Chondrocyte (in vitro differentiated cells): ENCODE data around the gene C2CD3. TPM values are rescaled to one million over a fixed set of nuclear protein-coding genes. Genes with fewer than 3 reads are reported as not detected.
"Not testable (repeated sequence)": the region's sequence is repeated elsewhere in the genome, so short reads cannot be mapped to it uniquely, and the experiment has no call there.

Experiments used
- DNase-seq: peaks from one replicate; pipeline ENCODE4 v3.0.0; 2021; ENCODE audit warnings: mixed read lengths, low spot score
- H3K27ac Mint-ChIP-seq: one replicate; pipeline ENCODE4 v1.8.0; 2021; ENCODE audit warnings: mild to moderate bottlenecking, moderate library complexity, mixed read lengths; ENCODE audit not compliant: unreplicated experiment
- H3K27me3 Mint-ChIP-seq: 2 replicates; pipeline ENCODE4 v1.8.0; 2021; ENCODE audit warnings: low read depth, mixed read lengths
- H3K36me3 Mint-ChIP-seq: 2 replicates; pipeline ENCODE4 v1.8.0; 2021; ENCODE audit warnings: low read depth, mixed read lengths
- H3K4me1 Mint-ChIP-seq: 2 replicates; pipeline ENCODE4 v1.8.0; 2021; ENCODE audit warnings: low read depth, mild to moderate bottlenecking, mixed read lengths
- H3K4me3 Mint-ChIP-seq: one replicate; pipeline ENCODE4 v1.8.0; 2021; ENCODE audit warnings: mild to moderate bottlenecking, moderate library complexity, mixed read lengths; ENCODE audit not compliant: unreplicated experiment
- H3K9me3 Mint-ChIP-seq: 2 replicates; pipeline ENCODE4 v1.8.0; 2021; ENCODE audit warnings: low read depth, mixed read lengths
- total RNA-seq: library from RNA; stranded (reverse); gene quantifications from 3 replicates; pipeline ENCODE4 v1.2.1, GENCODE V29; 2021
- TF ChIP-seq, protein P1 (sequence below): fragments of 200-600 bp; sonication (generic); IDR thresholded peaks from 2 replicates; pipeline ENCODE4 v1.5.0; 2021; ENCODE audit warnings: antibody characterized with exemption, mild to moderate bottlenecking, moderate library complexity

The C2CD3 gene
- total RNA-seq, 1 donor from 2014 or later = 14.7 TPM

DNA sequence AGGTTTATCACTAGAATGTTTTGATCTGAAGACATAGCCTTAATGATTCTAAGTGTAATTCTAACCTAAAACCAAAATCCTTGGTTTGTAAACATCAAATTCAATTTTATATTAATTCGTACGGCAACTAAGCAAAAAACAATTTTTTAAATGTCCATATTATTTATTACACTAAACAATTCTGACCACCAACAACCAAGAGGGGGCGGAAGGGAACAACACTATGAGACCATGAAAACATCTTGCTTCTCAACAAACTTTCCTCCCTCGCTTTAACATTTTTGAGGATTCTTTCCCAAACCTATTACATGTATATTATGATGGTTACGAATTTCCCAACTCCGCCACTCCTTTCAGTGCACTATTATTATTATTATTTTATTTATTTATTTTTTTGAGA lies 181.6 kb downstream of the C2CD3 start:
- Mint-ChIP-seq H3K4me1 (peaks cover under 1% of the 10 kb centered on the region), H3K36me3 (no peaks in the 10 kb centered on the region), H3K9me3 (no peaks in the 10 kb centered on the region), H3K4me3 (no peak overlapping the region), H3K27me3 (no peaks in the 10 kb centered on the region), H3K27ac (no peak overlapping the region)
- no peak for DNase-seq
- TF ChIP-seq, protein P1, sequence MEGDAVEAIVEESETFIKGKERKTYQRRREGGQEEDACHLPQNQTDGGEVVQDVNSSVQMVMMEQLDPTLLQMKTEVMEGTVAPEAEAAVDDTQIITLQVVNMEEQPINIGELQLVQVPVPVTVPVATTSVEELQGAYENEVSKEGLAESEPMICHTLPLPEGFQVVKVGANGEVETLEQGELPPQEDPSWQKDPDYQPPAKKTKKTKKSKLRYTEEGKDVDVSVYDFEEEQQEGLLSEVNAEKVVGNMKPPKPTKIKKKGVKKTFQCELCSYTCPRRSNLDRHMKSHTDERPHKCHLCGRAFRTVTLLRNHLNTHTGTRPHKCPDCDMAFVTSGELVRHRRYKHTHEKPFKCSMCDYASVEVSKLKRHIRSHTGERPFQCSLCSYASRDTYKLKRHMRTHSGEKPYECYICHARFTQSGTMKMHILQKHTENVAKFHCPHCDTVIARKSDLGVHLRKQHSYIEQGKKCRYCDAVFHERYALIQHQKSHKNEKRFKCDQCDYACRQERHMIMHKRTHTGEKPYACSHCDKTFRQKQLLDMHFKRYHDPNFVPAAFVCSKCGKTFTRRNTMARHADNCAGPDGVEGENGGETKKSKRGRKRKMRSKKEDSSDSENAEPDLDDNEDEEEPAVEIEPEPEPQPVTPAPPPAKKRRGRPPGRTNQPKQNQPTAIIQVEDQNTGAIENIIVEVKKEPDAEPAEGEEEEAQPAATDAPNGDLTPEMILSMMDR = no peak

DNA sequence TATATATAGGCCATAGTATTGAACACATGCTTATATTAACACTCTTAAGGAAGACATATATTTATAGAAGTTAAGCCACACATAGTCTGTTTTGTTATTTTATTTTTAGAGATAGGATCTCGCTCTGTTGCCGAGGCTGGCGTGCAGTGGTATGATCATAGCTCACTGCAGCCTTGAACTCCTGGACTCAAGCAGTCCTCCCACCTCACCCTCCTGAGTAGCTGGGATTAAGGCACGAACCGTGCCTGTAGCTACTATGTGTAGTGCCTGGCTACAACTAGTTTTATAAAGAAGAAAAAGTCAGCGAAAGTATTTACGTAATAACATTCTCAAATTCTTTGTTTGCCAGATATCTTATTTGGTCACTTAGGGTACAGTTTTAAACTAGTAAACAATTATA lies 182.6 kb downstream of the C2CD3 start:
- peak; percentile 2 for DNase-seq
- Mint-ChIP-seq H3K27me3 (no peaks in the 10 kb centered on the region), H3K9me3 (no peaks in the 10 kb centered on the region), H3K4me3 (no peak overlapping the region), H3K27ac (no peak overlapping the region), H3K4me1 (peaks cover 9% of the 10 kb centered on the region), H3K36me3 (no peaks in the 10 kb centered on the region)
- TF ChIP-seq, protein P1 = no peak

DNA sequence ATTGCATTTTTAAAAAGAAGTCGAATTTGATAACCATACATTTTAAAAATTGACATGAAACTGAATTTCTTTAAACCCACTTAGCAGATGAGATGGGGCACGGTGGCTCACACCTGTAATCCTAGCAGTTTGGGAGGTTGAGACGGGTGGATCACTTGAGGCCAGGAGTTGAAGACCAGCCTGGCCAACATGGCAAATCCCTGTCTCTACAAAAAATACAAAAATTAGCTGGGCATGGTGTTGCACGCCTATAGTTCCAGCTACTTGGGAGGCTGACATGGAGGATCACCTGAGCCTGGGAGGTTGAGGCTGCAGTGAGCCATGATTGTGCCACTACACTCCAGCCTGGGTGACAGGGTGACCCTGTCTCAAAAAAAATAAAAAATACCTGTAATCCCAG lies 185.1 kb downstream of the C2CD3 start:
- H3K27ac Mint-ChIP-seq, H3K4me3 Mint-ChIP-seq, H3K9me3 Mint-ChIP-seq, H3K36me3 Mint-ChIP-seq, H3K27me3 Mint-ChIP-seq: not testable (repeated sequence)
- H3K4me1 Mint-ChIP-seq = peaks cover 28% of the 10 kb centered on the region
- peak; percentile 32 for DNase-seq

DNA sequence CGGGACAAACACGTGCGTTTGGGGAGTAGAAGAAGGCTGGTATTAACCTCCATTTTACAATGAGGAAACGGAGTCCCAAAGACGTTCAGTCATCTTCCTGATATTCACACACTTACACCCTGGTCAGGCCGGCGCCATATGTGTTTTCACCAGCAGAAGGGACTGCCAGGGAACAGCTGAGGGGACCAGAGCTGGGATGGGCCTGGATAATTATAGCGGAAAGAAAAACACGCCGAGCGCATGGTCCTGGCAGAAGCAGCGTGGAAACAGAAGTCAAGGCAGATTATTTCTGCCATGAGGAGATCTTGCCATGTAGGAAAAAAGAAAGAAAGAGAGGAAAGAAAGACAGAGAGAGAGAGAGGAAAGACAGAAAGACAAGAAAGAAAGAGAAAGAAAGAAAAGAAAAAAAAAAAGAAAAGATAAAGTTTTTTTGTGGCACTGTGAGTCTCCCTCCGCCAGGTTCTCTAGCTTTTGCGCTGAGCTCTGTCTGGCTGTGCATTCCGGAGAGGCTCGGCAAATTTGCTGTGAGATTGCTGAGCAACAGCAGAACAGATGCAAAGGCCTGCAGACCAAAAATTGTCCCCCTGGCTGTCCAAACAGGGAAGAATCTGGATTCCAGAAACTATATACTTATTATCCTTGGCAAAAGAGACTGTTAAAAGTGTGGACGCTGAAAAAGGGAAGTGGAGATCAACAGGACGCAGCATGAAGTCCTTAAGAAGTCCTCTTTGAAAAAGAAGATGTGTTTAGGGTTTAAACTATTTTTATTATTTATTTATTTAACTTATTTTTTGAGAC lies 186.9 kb downstream of the C2CD3 start:
- Mint-ChIP-seq H3K4me1 (peaks cover 38% of the 10 kb centered on the region), H3K9me3 (no peaks in the 10 kb centered on the region), H3K36me3 (no peaks in the 10 kb centered on the region), H3K27me3 (no peaks in the 10 kb centered on the region), H3K27ac (peak overlapping the region; percentile 97), H3K4me3 (peak overlapping the region; percentile 95)
- TF ChIP-seq, protein P1 = no peak
- DNase-seq = peak; percentile 34

DNA sequence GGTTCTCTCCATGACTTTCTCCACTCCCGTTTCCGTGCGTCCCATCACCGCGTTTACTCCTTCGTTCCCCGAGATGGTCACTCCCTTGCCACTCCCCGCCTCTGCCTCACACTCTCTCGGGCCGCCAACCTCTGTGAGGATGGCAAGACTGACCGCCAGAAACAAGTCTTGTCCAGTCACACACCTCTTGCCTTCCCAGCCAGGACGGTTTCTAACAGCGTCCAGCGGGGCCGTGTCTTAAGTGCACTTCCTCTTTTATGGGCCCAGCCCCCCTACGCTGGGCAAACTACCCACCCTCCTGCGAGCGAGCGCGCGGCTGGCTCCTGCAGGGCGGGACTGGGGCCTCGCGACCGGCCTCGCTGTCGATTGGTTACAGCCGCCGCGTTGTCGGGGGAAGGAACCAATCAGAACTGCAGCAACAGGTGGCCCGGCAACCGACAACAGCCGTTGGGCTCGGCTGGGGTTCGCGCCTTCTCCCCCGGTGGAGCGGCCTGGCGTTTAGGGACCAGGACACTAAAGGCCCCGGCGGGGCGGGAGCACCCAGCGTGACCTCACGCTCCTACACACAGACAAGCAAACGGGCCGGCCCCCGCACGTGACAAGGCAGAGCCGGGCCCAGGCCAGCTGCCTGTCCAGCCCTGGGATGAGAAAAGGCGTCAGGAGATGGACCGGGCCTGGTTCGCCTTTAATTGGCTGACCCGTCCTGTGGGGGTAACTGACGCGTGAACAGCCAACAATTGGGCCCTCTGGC lies 187.6 kb downstream of the C2CD3 start:
- DNase-seq = peak; percentile 95
- Mint-ChIP-seq H3K4me1 (peaks cover 39% of the 10 kb centered on the region), H3K36me3 (no peaks in the 10 kb centered on the region), H3K4me3 (peak overlapping the region; percentile 95), H3K9me3 (no peaks in the 10 kb centered on the region), H3K27me3 (no peaks in the 10 kb centered on the region), H3K27ac (peak overlapping the region; percentile 97)
- TF ChIP-seq, protein P1 = no peak
